Adipocyte (in vitro differentiated cells): ENCODE measurements around the gene INPP4A.

Source experiments
- DNase-seq: peaks from one replicate; pipeline ENCODE4 v3.0.0-alpha.2; 2015; ENCODE audit warnings: low read depth
- H3K27me3 ChIP-seq: replicated peaks from 2 replicates; pipeline ENCODE4 v1.7.0; 2013; ENCODE audit warnings: mild to moderate bottlenecking, low read length, moderate library complexity; ENCODE audit not compliant: control insufficient read depth, insufficient read depth
- H3K36me3 ChIP-seq: 2 replicates; pipeline ENCODE4 v1.7.0; 2013; ENCODE audit warnings: low read length, mild to moderate bottlenecking, moderate library complexity; ENCODE audit not compliant: control insufficient read depth, insufficient read depth, severe bottlenecking
- H3K4me1 ChIP-seq: 2 replicates; pipeline ENCODE4 v1.7.0; 2013; ENCODE audit warnings: mild to moderate bottlenecking, low read length, moderate library complexity; ENCODE audit not compliant: control insufficient read depth, insufficient read depth
- H3K4me3 ChIP-seq: 2 replicates; pipeline ENCODE4 v1.7.0; 2013; ENCODE audit warnings: mild to moderate bottlenecking, low read length, moderate library complexity
- H3K9ac ChIP-seq: 2 replicates; pipeline ENCODE4 v1.7.0; 2013; ENCODE audit warnings: mild to moderate bottlenecking, low read length, moderate library complexity
- H3K9me3 ChIP-seq: 2 replicates; pipeline ENCODE4 v1.7.0; 2013; ENCODE audit warnings: mild to moderate bottlenecking, low read length, moderate library complexity; ENCODE audit not compliant: control insufficient read depth

The INPP4A gene

GRCh38 chr2:98454073-98454472 lies 9.4 kb downstream of the INPP4A start:
- no peak overlapping the region for H3K9ac ChIP-seq
- DNase-seq: no peak
- H3K9me3 ChIP-seq: no peaks in the 10 kb centered on the region
- peaks cover 22% of the 10 kb centered on the region for H3K4me1 ChIP-seq
- no peaks in the 10 kb centered on the region for H3K27me3 ChIP-seq
- H3K36me3 ChIP-seq: no peaks in the 10 kb centered on the region
- H3K4me3 ChIP-seq: no peak overlapping the region

GRCh38 chr2:98454500-98455235 lies 10.0 kb downstream of the INPP4A start:
- H3K9ac ChIP-seq: no peak overlapping the region
- no peaks in the 10 kb centered on the region for H3K9me3 ChIP-seq
- H3K27me3 ChIP-seq: no peaks in the 10 kb centered on the region
- DNase-seq: no peak
- H3K36me3 ChIP-seq: no peaks in the 10 kb centered on the region
- H3K4me3 ChIP-seq: no peak overlapping the region
- peaks cover 26% of the 10 kb centered on the region for H3K4me1 ChIP-seq

- peak; percentile 35 for DNase-seq
- Histone ChIP-seq H3K36me3 (no peaks in the 10 kb centered on the region), H3K9me3 (no peaks in the 10 kb centered on the region)
Observed at GRCh38 chr2:98455494-98455976, 10.9 kb downstream of the INPP4A start.

GRCh38 chr2:98457045-98457696 lies 12.5 kb downstream of the INPP4A start:
- Histone ChIP-seq H3K9ac (peak overlapping the region; percentile 38), H3K36me3 (no peaks in the 10 kb centered on the region), H3K27me3 (no peaks in the 10 kb centered on the region), H3K4me1 (peaks cover 29% of the 10 kb centered on the region), H3K4me3 (peak overlapping the region; percentile 43), H3K9me3 (no peaks in the 10 kb centered on the region)
- DNase-seq: peak; percentile 89

More at GRCh38 chr2:98455494-98455976, 10.9 kb downstream of the INPP4A start:
- H3K4me1 ChIP-seq: peaks cover 29% of the 10 kb centered on the region
- H3K27me3 ChIP-seq: no peaks in the 10 kb centered on the region
- H3K4me3 ChIP-seq: no peak overlapping the region
- H3K9ac ChIP-seq: no peak overlapping the region

- Histone ChIP-seq H3K4me3 (no peak overlapping the region), H3K27me3 (no peaks in the 10 kb centered on the region), H3K4me1 (peaks cover 29% of the 10 kb centered on the region), H3K9me3 (no peaks in the 10 kb centered on the region), H3K9ac (no peak overlapping the region), H3K36me3 (no peaks in the 10 kb centered on the region)
- DNase-seq: no peak
Observed at GRCh38 chr2:98458207-98458606, 13.5 kb downstream of the INPP4A start.

- H3K4me3 ChIP-seq: no peak overlapping the region
- H3K27me3 ChIP-seq: no peaks in the 10 kb centered on the region
- H3K9me3 ChIP-seq: no peaks in the 10 kb centered on the region
- H3K9ac ChIP-seq: no peak overlapping the region
- peaks cover 29% of the 10 kb centered on the region for H3K4me1 ChIP-seq
- DNase-seq: no peak
- no peaks in the 10 kb centered on the region for H3K36me3 ChIP-seq
Observed at GRCh38 chr2:98458667-98459380, 14.2 kb downstream of the INPP4A start.

GRCh38 chr2:98459496-98460175 lies 15.0 kb downstream of the INPP4A start:
- Histone ChIP-seq H3K36me3 (no peaks in the 10 kb centered on the region), H3K9me3 (no peaks in the 10 kb centered on the region), H3K27me3 (no peaks in the 10 kb centered on the region), H3K9ac (no peak overlapping the region), H3K4me3 (no peak overlapping the region), H3K4me1 (peaks cover 24% of the 10 kb centered on the region)
- DNase-seq: no peak

- H3K9ac ChIP-seq: no peak overlapping the region
- peaks cover 17% of the 10 kb centered on the region for H3K4me1 ChIP-seq
- DNase-seq: no peak
- no peaks in the 10 kb centered on the region for H3K36me3 ChIP-seq
- H3K27me3 ChIP-seq: no peaks in the 10 kb centered on the region
- H3K9me3 ChIP-seq: no peaks in the 10 kb centered on the region
- H3K4me3 ChIP-seq: no peak overlapping the region
Observed at GRCh38 chr2:98460573-98461497, 16.2 kb downstream of the INPP4A start.

- peaks cover 17% of the 10 kb centered on the region for H3K4me1 ChIP-seq
- no peak overlapping the region for H3K9ac ChIP-seq
- no peak for DNase-seq
- H3K36me3 ChIP-seq: no peaks in the 10 kb centered on the region
- H3K9me3 ChIP-seq: no peaks in the 10 kb centered on the region
- H3K4me3 ChIP-seq: no peak overlapping the region
- H3K27me3 ChIP-seq: no peaks in the 10 kb centered on the region
Observed at GRCh38 chr2:98461498-98462049, 16.9 kb downstream of the INPP4A start.

GRCh38 chr2:98463081-98463481 lies 18.4 kb downstream of the INPP4A start:
- no peaks in the 10 kb centered on the region for H3K27me3 ChIP-seq
- H3K9me3 ChIP-seq: no peaks in the 10 kb centered on the region
- H3K9ac ChIP-seq: no peak overlapping the region
- H3K4me1 ChIP-seq: peaks cover 7% of the 10 kb centered on the region
- H3K4me3 ChIP-seq: no peak overlapping the region
- no peak for DNase-seq
- H3K36me3 ChIP-seq: no peaks in the 10 kb centered on the region
